ENCODE data around the gene PCDHGA6.

DNA sequence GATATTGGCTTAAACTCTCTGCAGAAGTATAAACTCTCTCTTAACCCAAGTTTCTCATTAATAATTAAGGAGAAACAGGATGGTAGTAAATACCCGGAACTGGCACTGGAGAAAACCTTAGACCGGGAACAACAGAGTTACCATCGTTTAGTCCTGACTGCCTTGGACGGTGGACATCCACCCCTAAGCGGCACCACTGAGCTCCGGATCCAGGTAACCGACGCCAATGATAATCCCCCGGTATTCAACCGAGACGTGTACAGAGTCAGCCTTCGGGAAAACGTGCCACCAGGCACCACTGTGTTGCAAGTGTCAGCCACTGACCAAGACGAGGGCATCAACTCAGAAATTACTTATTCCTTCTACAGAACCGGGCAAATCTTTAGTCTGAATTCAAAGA is 24.9 kb downstream of the PCDHGA6 start:
- TF ChIP-seq, protein P1, sequence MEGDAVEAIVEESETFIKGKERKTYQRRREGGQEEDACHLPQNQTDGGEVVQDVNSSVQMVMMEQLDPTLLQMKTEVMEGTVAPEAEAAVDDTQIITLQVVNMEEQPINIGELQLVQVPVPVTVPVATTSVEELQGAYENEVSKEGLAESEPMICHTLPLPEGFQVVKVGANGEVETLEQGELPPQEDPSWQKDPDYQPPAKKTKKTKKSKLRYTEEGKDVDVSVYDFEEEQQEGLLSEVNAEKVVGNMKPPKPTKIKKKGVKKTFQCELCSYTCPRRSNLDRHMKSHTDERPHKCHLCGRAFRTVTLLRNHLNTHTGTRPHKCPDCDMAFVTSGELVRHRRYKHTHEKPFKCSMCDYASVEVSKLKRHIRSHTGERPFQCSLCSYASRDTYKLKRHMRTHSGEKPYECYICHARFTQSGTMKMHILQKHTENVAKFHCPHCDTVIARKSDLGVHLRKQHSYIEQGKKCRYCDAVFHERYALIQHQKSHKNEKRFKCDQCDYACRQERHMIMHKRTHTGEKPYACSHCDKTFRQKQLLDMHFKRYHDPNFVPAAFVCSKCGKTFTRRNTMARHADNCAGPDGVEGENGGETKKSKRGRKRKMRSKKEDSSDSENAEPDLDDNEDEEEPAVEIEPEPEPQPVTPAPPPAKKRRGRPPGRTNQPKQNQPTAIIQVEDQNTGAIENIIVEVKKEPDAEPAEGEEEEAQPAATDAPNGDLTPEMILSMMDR (IDR thresholded peaks at IDR 0.05; ENCODE audit: low read length): no peak
- TF ChIP-seq EZH2 (optimal IDR thresholded peaks at IDR 0.05; ENCODE audit: low read depth, low read length): no peak
- TF ChIP-seq EZH2phosphoT487 (IDR thresholded peaks at IDR 0.05; ENCODE audit: low read length): no peak
